ENCODE measurements around the gene DDAH2. TPM values are rescaled to one million over a fixed set of nuclear protein-coding genes. Genes with fewer than 3 reads are reported as not detected.
A peak's percentile ranks its signal among the peaks of the same experiment; 100 is the strongest.

Gene DDAH2
- total RNA-seq, 1 experiment from 2014 or later, result 68.2 TPM

DNA sequence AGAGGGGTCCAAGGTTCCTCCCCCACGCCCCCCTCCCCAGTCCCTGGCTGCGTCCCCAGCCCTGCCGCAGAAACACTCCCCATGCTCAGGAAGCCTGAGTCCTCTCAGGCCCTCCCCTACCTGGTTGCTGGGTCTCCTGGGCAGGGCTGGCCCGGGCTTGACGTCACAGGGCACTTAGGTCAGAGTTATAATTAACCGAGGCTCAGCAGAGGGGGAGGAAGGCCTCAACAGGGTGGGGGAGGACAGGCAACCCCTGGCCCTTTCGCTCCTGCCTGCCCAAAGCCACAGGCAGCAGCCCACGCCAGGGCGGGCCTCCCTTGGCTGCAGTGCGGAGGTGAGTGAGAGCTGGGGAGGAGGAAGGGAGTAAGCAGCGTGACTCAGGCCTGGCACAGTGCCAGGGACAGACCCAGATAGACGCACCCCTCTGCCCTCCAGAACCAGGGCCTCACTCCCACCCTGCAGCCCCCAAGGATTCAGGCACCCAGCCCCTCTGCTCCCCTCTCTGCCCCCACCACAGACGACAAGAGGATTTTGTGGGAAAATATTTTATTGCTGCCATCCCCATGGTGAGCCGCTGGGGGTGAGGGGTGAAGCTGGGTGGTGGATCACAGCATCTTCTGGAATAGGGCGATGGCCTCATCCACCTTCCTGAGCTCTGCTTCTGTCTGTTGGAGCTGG lies 48.0 kb upstream of the DDAH2 start, which contains the start of gene VWA7:
TSS of gene VWA7 (minus strand) at position 340 of the 678 bp plus-strand sequence. CDS start 549 bp downstream, outside the sequence.
- CTCF ChIA-PET, result interaction anchor here (0.6 kb wide), 1 partner anchor 65 kb away, joined by 3 read pairs; no protein-coding TSS in a partner anchor
- DNase-seq (ENCODE audit: low spot score), result peak; percentile 59
- intact Hi-C loops (cut with micrococcal nuclease; ENCODE audit: unreplicated experiment), result no loop called here

DNA sequence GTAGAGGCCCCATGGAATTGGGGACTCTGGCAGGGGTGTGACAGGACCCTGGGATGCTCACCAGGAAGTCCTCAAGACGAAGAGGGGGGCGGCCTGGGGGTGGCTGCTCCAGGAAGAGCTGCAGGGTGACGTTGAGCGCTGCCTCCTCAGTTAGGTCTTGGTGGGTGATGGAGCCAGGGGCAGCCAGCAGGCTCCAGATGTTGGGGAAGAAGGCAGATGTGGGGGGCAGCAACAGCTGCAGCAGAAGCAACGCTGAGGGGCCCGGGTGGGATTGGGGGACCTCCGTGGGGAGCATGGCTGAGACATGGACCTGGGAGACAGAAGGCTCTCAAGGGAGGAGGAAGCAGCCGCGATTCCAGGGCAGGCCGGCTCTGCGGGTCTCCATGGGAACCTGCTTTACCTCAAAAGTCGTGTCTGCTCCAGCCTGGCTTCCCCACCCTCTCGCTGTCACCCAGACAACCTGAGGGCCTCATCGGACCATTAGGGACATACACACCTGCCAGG lies 47.4 kb upstream of the DDAH2 start:
- Histone ChIP-seq H3K27me3 (replicated peaks; ENCODE audit: insufficient read depth, low read depth, low read length, poor library complexity) (no peaks in the 10 kb centered on the region), H3K36me3 (ENCODE audit: insufficient read depth, low read length, poor library complexity, severe bottlenecking) (peaks cover 36% of the 10 kb centered on the region), H3K27ac (ENCODE audit: low read depth, low read length, poor library complexity, severe bottlenecking) (peak overlapping the region; percentile 47), H3K4me1 (ENCODE audit: insufficient read depth, low read length, poor library complexity, severe bottlenecking) (peaks cover 11% of the 10 kb centered on the region), H3K4me3 (ENCODE audit: low read depth, low read length, poor library complexity, severe bottlenecking) (no peak overlapping the region), H3K9me3 (ENCODE audit: low read depth, low read length, poor library complexity, severe bottlenecking) (no peaks in the 10 kb centered on the region)
- ChIA-PET POLR2A (ENCODE audit: low non-redundant PET) (no interaction called here), CTCF (no interaction called here)
- no peak for TF ChIP-seq EZH2 (IDR thresholded peaks at IDR 0.05; ENCODE audit: borderline replicate concordance, low read depth, low read length, poor library complexity, severe bottlenecking)
- intact Hi-C loops (cut with micrococcal nuclease; ENCODE audit: unreplicated experiment), result no loop called here
- no peak for DNase-seq (ENCODE audit: low spot score)
- no TSS peak for BruUV-seq (replicated peaks)

More for the DNA sequence above, 48.0 kb upstream of the DDAH2 start, which contains the start of gene VWA7:
- POLR2A ChIA-PET (ENCODE audit: low non-redundant PET), result no interaction called here
- BruUV-seq (replicated peaks), result no TSS peak
- Histone ChIP-seq H3K27ac (ENCODE audit: low read depth, low read length, poor library complexity, severe bottlenecking) (peak within 1 kb of the TSS; percentile 47), H3K36me3 (ENCODE audit: insufficient read depth, low read length, poor library complexity, severe bottlenecking) (peaks cover 42% of the 10 kb centered on the region), H3K4me3 (ENCODE audit: low read depth, low read length, poor library complexity, severe bottlenecking) (no peak within 1 kb of the TSS), H3K9me3 (ENCODE audit: low read depth, low read length, poor library complexity, severe bottlenecking) (no peaks in the 10 kb centered on the region), H3K27me3 (replicated peaks; ENCODE audit: insufficient read depth, low read depth, low read length, poor library complexity) (no peaks in the 10 kb centered on the region), H3K4me1 (ENCODE audit: insufficient read depth, low read length, poor library complexity, severe bottlenecking) (peaks cover 11% of the 10 kb centered on the region)
- no peak for TF ChIP-seq EZH2 (IDR thresholded peaks at IDR 0.05; ENCODE audit: borderline replicate concordance, low read depth, low read length, poor library complexity, severe bottlenecking)
- TF ChIP-seq, protein P1, sequence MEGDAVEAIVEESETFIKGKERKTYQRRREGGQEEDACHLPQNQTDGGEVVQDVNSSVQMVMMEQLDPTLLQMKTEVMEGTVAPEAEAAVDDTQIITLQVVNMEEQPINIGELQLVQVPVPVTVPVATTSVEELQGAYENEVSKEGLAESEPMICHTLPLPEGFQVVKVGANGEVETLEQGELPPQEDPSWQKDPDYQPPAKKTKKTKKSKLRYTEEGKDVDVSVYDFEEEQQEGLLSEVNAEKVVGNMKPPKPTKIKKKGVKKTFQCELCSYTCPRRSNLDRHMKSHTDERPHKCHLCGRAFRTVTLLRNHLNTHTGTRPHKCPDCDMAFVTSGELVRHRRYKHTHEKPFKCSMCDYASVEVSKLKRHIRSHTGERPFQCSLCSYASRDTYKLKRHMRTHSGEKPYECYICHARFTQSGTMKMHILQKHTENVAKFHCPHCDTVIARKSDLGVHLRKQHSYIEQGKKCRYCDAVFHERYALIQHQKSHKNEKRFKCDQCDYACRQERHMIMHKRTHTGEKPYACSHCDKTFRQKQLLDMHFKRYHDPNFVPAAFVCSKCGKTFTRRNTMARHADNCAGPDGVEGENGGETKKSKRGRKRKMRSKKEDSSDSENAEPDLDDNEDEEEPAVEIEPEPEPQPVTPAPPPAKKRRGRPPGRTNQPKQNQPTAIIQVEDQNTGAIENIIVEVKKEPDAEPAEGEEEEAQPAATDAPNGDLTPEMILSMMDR (conservative IDR thresholded peaks at IDR 0.05; ENCODE audit: low read depth, low read length), result no peak

DNA sequence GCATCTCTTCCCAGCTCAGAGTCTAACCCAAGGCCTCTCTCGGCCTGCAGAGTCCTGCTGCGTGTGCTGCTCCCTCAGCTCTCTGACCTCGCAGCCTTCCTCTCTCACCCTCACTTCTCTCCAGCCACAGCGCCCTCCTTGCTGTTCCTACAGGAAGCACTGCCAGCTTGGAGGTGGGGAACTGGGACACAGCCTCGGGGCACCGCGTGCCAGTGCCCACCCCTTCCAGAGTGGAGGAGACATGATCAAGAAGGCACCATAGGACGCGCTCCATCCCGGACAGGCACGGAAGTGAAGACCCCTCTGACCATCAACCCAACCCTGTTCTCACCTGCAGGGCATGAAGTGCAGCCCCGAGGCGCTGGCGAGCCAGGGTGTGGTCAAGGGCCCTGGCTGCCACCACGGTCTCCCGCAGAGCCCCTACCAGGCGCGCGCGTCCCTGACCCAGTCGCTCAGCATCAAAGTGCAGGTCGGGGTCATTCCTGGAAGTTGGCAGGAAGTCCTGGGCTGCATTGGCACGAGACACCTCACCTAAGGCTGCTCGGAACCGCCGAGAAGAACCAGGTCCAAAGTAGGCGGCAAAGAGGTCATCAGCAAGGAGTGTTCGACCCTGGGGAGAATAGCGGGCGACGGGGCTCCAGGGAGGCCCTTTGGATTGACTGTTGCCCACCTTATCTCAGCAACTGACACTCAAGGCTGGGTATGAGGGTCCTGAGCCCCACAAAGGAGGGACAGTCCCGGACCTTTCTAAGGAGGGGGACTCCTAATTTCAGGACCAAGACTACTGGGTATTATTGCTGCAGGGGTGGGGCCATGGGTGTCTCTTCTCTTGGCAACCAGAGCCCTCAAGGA lies 46.8 kb upstream of the DDAH2 start:
- Histone ChIP-seq H3K4me3 (ENCODE audit: low read depth, low read length, poor library complexity, severe bottlenecking) (no peak overlapping the region), H3K27ac (ENCODE audit: low read depth, low read length, poor library complexity, severe bottlenecking) (no peak overlapping the region), H3K27me3 (replicated peaks; ENCODE audit: insufficient read depth, low read depth, low read length, poor library complexity) (no peaks in the 10 kb centered on the region), H3K4me1 (ENCODE audit: insufficient read depth, low read length, poor library complexity, severe bottlenecking) (peaks cover 11% of the 10 kb centered on the region), H3K9me3 (ENCODE audit: low read depth, low read length, poor library complexity, severe bottlenecking) (no peaks in the 10 kb centered on the region), H3K36me3 (ENCODE audit: insufficient read depth, low read length, poor library complexity, severe bottlenecking) (peaks cover 30% of the 10 kb centered on the region)
- ChIA-PET POLR2A (ENCODE audit: low non-redundant PET) (interaction anchor here (0.6 kb wide), 1 partner anchor 8 kb away, joined by 3 read pairs; no protein-coding TSS in a partner anchor), CTCF (interaction anchor here (0.6 kb wide), 1 partner anchor 59 kb away, joined by 6 read pairs; no protein-coding TSS in a partner anchor)
- intact Hi-C loops (cut with micrococcal nuclease; ENCODE audit: unreplicated experiment), result no loop called here
- no peak for DNase-seq (ENCODE audit: low spot score)
- BruUV-seq (replicated peaks), result no TSS peak
- no peak for TF ChIP-seq EZH2 (IDR thresholded peaks at IDR 0.05; ENCODE audit: borderline replicate concordance, low read depth, low read length, poor library complexity, severe bottlenecking)
- TF ChIP-seq, protein P1 (conservative IDR thresholded peaks at IDR 0.05; ENCODE audit: low read depth, low read length), result no peak

All from A673 (cell line).